Adipocyte (in vitro differentiated cells): Measurements from ENCODE around the gene USB1.

ENCODE experiments used
- DNase-seq: peaks from one replicate; pipeline ENCODE4 v3.0.0-alpha.2; 2015; ENCODE audit warnings: low read depth
- H3K27me3 ChIP-seq: replicated peaks from 2 replicates; pipeline ENCODE4 v1.7.0; 2013; ENCODE audit warnings: mild to moderate bottlenecking, low read length, moderate library complexity; ENCODE audit not compliant: control insufficient read depth, insufficient read depth
- H3K36me3 ChIP-seq: 2 replicates; pipeline ENCODE4 v1.7.0; 2013; ENCODE audit warnings: low read length, mild to moderate bottlenecking, moderate library complexity; ENCODE audit not compliant: control insufficient read depth, insufficient read depth, severe bottlenecking
- H3K4me1 ChIP-seq: 2 replicates; pipeline ENCODE4 v1.7.0; 2013; ENCODE audit warnings: mild to moderate bottlenecking, low read length, moderate library complexity; ENCODE audit not compliant: control insufficient read depth, insufficient read depth
- H3K4me3 ChIP-seq: 2 replicates; pipeline ENCODE4 v1.7.0; 2013; ENCODE audit warnings: mild to moderate bottlenecking, low read length, moderate library complexity
- H3K9ac ChIP-seq: 2 replicates; pipeline ENCODE4 v1.7.0; 2013; ENCODE audit warnings: mild to moderate bottlenecking, low read length, moderate library complexity
- H3K9me3 ChIP-seq: 2 replicates; pipeline ENCODE4 v1.7.0; 2013; ENCODE audit warnings: mild to moderate bottlenecking, low read length, moderate library complexity; ENCODE audit not compliant: control insufficient read depth

USB1 gene

GRCh38 chr16:57960310-57960709 lies 40.9 kb upstream of the USB1 start:
- Histone ChIP-seq H3K9me3 (no peaks in the 10 kb centered on the region), H3K27me3 (peaks cover 76% of the 10 kb centered on the region), H3K4me1 (no peaks in the 10 kb centered on the region), H3K9ac (no peak overlapping the region), H3K4me3 (no peak overlapping the region), H3K36me3 (no peaks in the 10 kb centered on the region)
- DNase-seq: no peak

GRCh38 chr16:57960826-57961472 lies 40.3 kb upstream of the USB1 start:
- H3K27me3 ChIP-seq: peaks cover 75% of the 10 kb centered on the region
- H3K4me3 ChIP-seq: no peak overlapping the region
- no peak overlapping the region for H3K9ac ChIP-seq
- no peaks in the 10 kb centered on the region for H3K9me3 ChIP-seq
- no peaks in the 10 kb centered on the region for H3K4me1 ChIP-seq
- DNase-seq: no peak
- H3K36me3 ChIP-seq: no peaks in the 10 kb centered on the region

GRCh38 chr16:57961538-57961937 lies 39.7 kb upstream of the USB1 start:
- Histone ChIP-seq H3K4me1 (peaks cover 4% of the 10 kb centered on the region), H3K4me3 (no peak overlapping the region), H3K36me3 (no peaks in the 10 kb centered on the region), H3K27me3 (peaks cover 69% of the 10 kb centered on the region), H3K9me3 (no peaks in the 10 kb centered on the region), H3K9ac (no peak overlapping the region)
- DNase-seq: no peak

GRCh38 chr16:57962046-57962445 lies 39.2 kb upstream of the USB1 start:
- Histone ChIP-seq H3K9me3 (no peaks in the 10 kb centered on the region), H3K4me3 (no peak overlapping the region), H3K4me1 (peaks cover 5% of the 10 kb centered on the region), H3K36me3 (no peaks in the 10 kb centered on the region), H3K27me3 (peaks cover 64% of the 10 kb centered on the region), H3K9ac (no peak overlapping the region)
- no peak for DNase-seq

- no peak for DNase-seq
- Histone ChIP-seq H3K9me3 (no peaks in the 10 kb centered on the region), H3K9ac (no peak overlapping the region), H3K27me3 (peaks cover 57% of the 10 kb centered on the region), H3K4me1 (peaks cover 5% of the 10 kb centered on the region), H3K36me3 (no peaks in the 10 kb centered on the region), H3K4me3 (no peak overlapping the region)
These were observed 38.5 kb upstream of the USB1 start for GRCh38 chr16:57962756-57963155.

- no peak for DNase-seq
- H3K36me3 ChIP-seq: no peaks in the 10 kb centered on the region
- peaks cover 5% of the 10 kb centered on the region for H3K4me1 ChIP-seq
- no peak overlapping the region for H3K4me3 ChIP-seq
- peaks cover 49% of the 10 kb centered on the region for H3K27me3 ChIP-seq
- no peaks in the 10 kb centered on the region for H3K9me3 ChIP-seq
- no peak overlapping the region for H3K9ac ChIP-seq
These were observed 37.0 kb upstream of the USB1 start for GRCh38 chr16:57964157-57964700.

- Histone ChIP-seq H3K9me3 (no peaks in the 10 kb centered on the region), H3K4me1 (peaks cover 5% of the 10 kb centered on the region), H3K27me3 (peaks cover 52% of the 10 kb centered on the region), H3K9ac (no peak overlapping the region), H3K4me3 (no peak overlapping the region), H3K36me3 (no peaks in the 10 kb centered on the region)
- DNase-seq: no peak
These were observed 34.9 kb upstream of the USB1 start for GRCh38 chr16:57966204-57966771.

- no peaks in the 10 kb centered on the region for H3K9me3 ChIP-seq
- no peaks in the 10 kb centered on the region for H3K36me3 ChIP-seq
- H3K9ac ChIP-seq: no peak overlapping the region
- no peak for DNase-seq
- peaks cover 52% of the 10 kb centered on the region for H3K27me3 ChIP-seq
- H3K4me1 ChIP-seq: peaks cover 5% of the 10 kb centered on the region
- no peak overlapping the region for H3K4me3 ChIP-seq
These were observed 34.2 kb upstream of the USB1 start for GRCh38 chr16:57966986-57967385.

GRCh38 chr16:57967916-57968315 lies 33.3 kb upstream of the USB1 start:
- peaks cover 53% of the 10 kb centered on the region for H3K27me3 ChIP-seq
- no peak overlapping the region for H3K9ac ChIP-seq
- no peak overlapping the region for H3K4me3 ChIP-seq
- peaks cover 5% of the 10 kb centered on the region for H3K4me1 ChIP-seq
- no peak for DNase-seq
- no peaks in the 10 kb centered on the region for H3K9me3 ChIP-seq
- H3K36me3 ChIP-seq: no peaks in the 10 kb centered on the region

GRCh38 chr16:57969451-57970123 lies 31.6 kb upstream of the USB1 start:
- H3K4me1 ChIP-seq: peaks cover 5% of the 10 kb centered on the region
- no peaks in the 10 kb centered on the region for H3K9me3 ChIP-seq
- peaks cover 54% of the 10 kb centered on the region for H3K27me3 ChIP-seq
- no peaks in the 10 kb centered on the region for H3K36me3 ChIP-seq
- no peak for DNase-seq
- H3K9ac ChIP-seq: no peak overlapping the region
- H3K4me3 ChIP-seq: no peak overlapping the region

GRCh38 chr16:57970319-57970718 lies 30.9 kb upstream of the USB1 start:
- Histone ChIP-seq H3K4me3 (no peak overlapping the region), H3K9ac (no peak overlapping the region), H3K36me3 (no peaks in the 10 kb centered on the region), H3K27me3 (peaks cover 60% of the 10 kb centered on the region), H3K9me3 (no peaks in the 10 kb centered on the region), H3K4me1 (peaks cover 5% of the 10 kb centered on the region)
- no peak for DNase-seq
